Natural killer cell (primary cell): ENCODE results near the gene GPRC5D. TPM values are rescaled to one million over a fixed set of nuclear protein-coding genes. Genes with fewer than 3 reads are reported as not detected.

Experiments
- ATAC-seq, 3 donors: fragments of 150-1000 bp in 2 of 3; fragments of 200-7000 bp in 1 of 3; cut with Tn5 transposase; 1 replicate in 1 of 3; 2 replicates in 2 of 3; pipeline ENCODE4 v1.10.0; 2021; ENCODE audit warnings: mild to moderate bottlenecking in 2 of 3, moderate library complexity in 2 of 3
- DNase-seq, 2 donors: peaks; one replicate each; pipeline versions ENCODE4 v3.0.0 to v3.0.0-alpha.2; 2013 to 2021; ENCODE audit warnings: mixed read lengths in 1 of 2
- H3K27ac ChIP-seq: one replicate; pipeline ENCODE4 v1.5.1; 2013; ENCODE audit warnings: mild to moderate bottlenecking, low read length
- H3K27me3 ChIP-seq: one replicate; pipeline ENCODE4 v1.6.1; 2013; ENCODE audit warnings: low read length; ENCODE audit not compliant: control insufficient read depth, insufficient read depth
- H3K36me3 ChIP-seq: one replicate; pipeline ENCODE4 v1.6.1; 2013; ENCODE audit warnings: low read length; ENCODE audit not compliant: control insufficient read depth, insufficient read depth
- H3K4me1 ChIP-seq: one replicate; pipeline ENCODE4 v1.6.1; 2013; ENCODE audit warnings: low read length; ENCODE audit not compliant: control insufficient read depth, insufficient read depth
- H3K4me3 ChIP-seq: one replicate; pipeline ENCODE4 v1.5.1; 2013; ENCODE audit warnings: low read length
- H3K9me3 ChIP-seq: one replicate; pipeline ENCODE4 v1.6.1; 2013; ENCODE audit warnings: low read length; ENCODE audit not compliant: control insufficient read depth, insufficient read depth
- H3K27ac Mint-ChIP-seq, 2 donors: one replicate each; pipeline ENCODE4 v1.8.0; 2022; ENCODE audit warnings: mild to moderate bottlenecking in 2 of 2, mixed read lengths in 2 of 2, moderate library complexity in 1 of 2
- H3K27me3 Mint-ChIP-seq, 2 donors: one replicate each; pipeline ENCODE4 v1.8.0; 2022; ENCODE audit warnings: low read depth in 2 of 2, mixed read lengths in 2 of 2
- H3K36me3 Mint-ChIP-seq: one replicate; pipeline ENCODE4 v1.8.0; 2022; ENCODE audit warnings: mixed read lengths
- H3K4me1 Mint-ChIP-seq, 2 donors: one replicate each; pipeline ENCODE4 v1.8.0; 2022; ENCODE audit warnings: mixed read lengths in 2 of 2
- H3K4me3 Mint-ChIP-seq: one replicate; pipeline ENCODE4 v1.8.0; 2022; ENCODE audit warnings: mild to moderate bottlenecking, moderate library complexity, mixed read lengths
- H3K9me3 Mint-ChIP-seq, 2 donors: one replicate each; pipeline ENCODE4 v1.8.0; 2022; ENCODE audit warnings: mixed read lengths in 2 of 2
- CTCF ChIP-seq: fragments of 200-600 bp; IDR thresholded peaks from one replicate; pipeline ENCODE4 v1.8.0; 2022; ENCODE audit warnings: antibody characterized with exemption
- WGBS: methylation state at CpG from one replicate; pipeline ENCODE4 v1.1.7; 2013; ENCODE audit warnings: missing lambda C conversion rate; ENCODE audit not compliant: insufficient coverage; 5-methylcytosine and 5-hydroxymethylcytosine counted together
- intact Hi-C: fragments of 100-400 bp; cut with micrococcal nuclease; formaldehyde crosslinking; loops from one replicate; pipeline ENCODE4 v1.14.2; 2022
- total RNA-seq, 4 donors: library from RNA; stranded (reverse); fragments of 120-200 nt in 1 of 4; gene quantifications; one replicate each; pipeline versions ENCODE4 v1.2.3 to v1.2.4, GENCODE V29; 2013 to 2022

GPRC5D gene
- total RNA-seq, 3 donors from 2014 or later (not counting 1 experiment from before 2014, with no cell fraction given) = 5.5 TPM; not detected in 2

GRCh38 chr12:12964255-12964654 lies 12.3 kb upstream of the GPRC5D start:
- no peak for TF ChIP-seq CTCF
- peaks cover 3% of the 10 kb centered on the region for H3K4me1 ChIP-seq
- H3K4me3 ChIP-seq = no peak overlapping the region
- intact Hi-C loops = no loop called here
- Mint-ChIP-seq H3K27ac (no peak overlapping the region), H3K27me3 (no peaks in the 10 kb centered on the region), H3K4me1 (peaks cover 7 to 15% of the 10 kb centered on the region in 2 donors), H3K9me3 (no peaks in the 10 kb centered on the region), H3K36me3 (no peaks in the 10 kb centered on the region), H3K4me3 (no peak overlapping the region)
- no peaks in the 10 kb centered on the region for H3K27me3 ChIP-seq
- H3K36me3 ChIP-seq = no peaks in the 10 kb centered on the region
- ATAC-seq (peak in 1 of 3 donors; percentile 55), DNase-seq (no peak)
- no peak overlapping the region for H3K27ac ChIP-seq
- H3K9me3 ChIP-seq = no peaks in the 10 kb centered on the region
- 88% methylated on average over 4 of the region's 4 CpGs for WGBS

- Histone ChIP-seq H3K4me3 (no peak overlapping the region), H3K27me3 (no peaks in the 10 kb centered on the region), H3K9me3 (no peaks in the 10 kb centered on the region), H3K27ac (no peak overlapping the region), H3K4me1 (peaks cover 3% of the 10 kb centered on the region), H3K36me3 (no peaks in the 10 kb centered on the region)
- no peak overlapping the region for H3K27ac Mint-ChIP-seq
- 84% methylated on average over 4 of the region's 5 CpGs for WGBS
- DNase-seq (no peak), ATAC-seq (no peak)
- peaks cover 7 to 15% of the 10 kb centered on the region in 2 donors for H3K4me1 Mint-ChIP-seq
- H3K27me3 Mint-ChIP-seq = peaks cover 0 to 11% of the 10 kb centered on the region in 2 donors
- no peaks in the 10 kb centered on the region for H3K36me3 Mint-ChIP-seq
- no peak overlapping the region for H3K4me3 Mint-ChIP-seq
- peaks cover 0 to 2% of the 10 kb centered on the region in 2 donors for H3K9me3 Mint-ChIP-seq
- intact Hi-C loops = no loop called here
- no peak for TF ChIP-seq CTCF
Measured at GRCh38 chr12:12960639-12961209, 8.8 kb upstream of the GPRC5D start.

GRCh38 chr12:12958886-12959285 lies 6.9 kb upstream of the GPRC5D start:
- Histone ChIP-seq H3K27ac (no peak overlapping the region), H3K9me3 (no peaks in the 10 kb centered on the region), H3K27me3 (no peaks in the 10 kb centered on the region), H3K4me1 (no peaks in the 10 kb centered on the region), H3K36me3 (no peaks in the 10 kb centered on the region), H3K4me3 (no peak overlapping the region)
- Mint-ChIP-seq H3K27me3 (peaks cover 0 to 11% of the 10 kb centered on the region in 2 donors), H3K36me3 (no peaks in the 10 kb centered on the region), H3K9me3 (peaks cover 0 to 2% of the 10 kb centered on the region in 2 donors), H3K4me1 (peaks cover 0 to 6% of the 10 kb centered on the region in 2 donors), H3K27ac (no peak overlapping the region), H3K4me3 (no peak overlapping the region)
- DNase-seq (no peak), ATAC-seq (no peak)
- no peak for TF ChIP-seq CTCF
- intact Hi-C loops = no loop called here
- WGBS = 82% methylated on average over 6 of the region's 7 CpGs
